ENCODE measurements around the gene TP53. TPM values are rescaled to one million over a fixed set of nuclear protein-coding genes. Genes with fewer than 3 reads are reported as not detected.
A peak's percentile ranks its signal among the peaks of the same experiment; 100 is the strongest.
"Not testable (repeated sequence)": the region's sequence is repeated elsewhere in the genome, so short reads cannot be mapped to it uniquely, and the experiment has no call there.

The TP53 gene
- total RNA-seq, 1 donor from 2014 or later = 168 TPM

- no peaks in the 10 kb centered on the region for H3K27me3 ChIP-seq (ENCODE audit: control insufficient read depth, insufficient read depth, low read length)
- H3K36me3 ChIP-seq (ENCODE audit: control insufficient read depth, insufficient read depth, low read length) = no peaks in the 10 kb centered on the region
- peak; percentile 65 for DNase-seq (ENCODE audit: low read depth)
- TF ChIP-seq CTCF (IDR thresholded peaks at IDR 0.05; ENCODE audit: insufficient read depth, low read length, poor library complexity, severe bottlenecking) = no peak
- peak within 1 kb of the TSS; percentile 75 for H3K4me3 ChIP-seq (ENCODE audit: low read depth, low read length)
Observed at GRCh38 chr17:7627250-7628121, 59.8 kb downstream of the TP53 start, which contains the start of gene SAT2. Gene SAT2 (minus strand): TSS chr17:7627821. CDS start chr17:7627635, 186 bp downstream.

GRCh38 chr17:7626956-7627249, 60.4 kb downstream of the TP53 start:
- no peak for DNase-seq (ENCODE audit: low read depth)
- Histone ChIP-seq H3K36me3 (ENCODE audit: control insufficient read depth, insufficient read depth, low read length) (no peaks in the 10 kb centered on the region), H3K4me3 (ENCODE audit: low read depth, low read length) (peak overlapping the region; percentile 75), H3K27me3 (ENCODE audit: control insufficient read depth, insufficient read depth, low read length) (no peaks in the 10 kb centered on the region)
- TF ChIP-seq CTCF (IDR thresholded peaks at IDR 0.05; ENCODE audit: insufficient read depth, low read length, poor library complexity, severe bottlenecking) = no peak

- no peak overlapping the region for H3K4me3 ChIP-seq (ENCODE audit: low read depth, low read length)
- H3K27me3 ChIP-seq (ENCODE audit: control insufficient read depth, insufficient read depth, low read length) = no peaks in the 10 kb centered on the region
- DNase-seq (ENCODE audit: low read depth) = no peak
- TF ChIP-seq CTCF (IDR thresholded peaks at IDR 0.05; ENCODE audit: insufficient read depth, low read length, poor library complexity, severe bottlenecking) = no peak
- H3K36me3 ChIP-seq (ENCODE audit: control insufficient read depth, insufficient read depth, low read length) = no peaks in the 10 kb centered on the region
Observed at GRCh38 chr17:7626307-7626706, 61.0 kb downstream of the TP53 start.

- H3K27me3 ChIP-seq (ENCODE audit: control insufficient read depth, insufficient read depth, low read length); H3K36me3 ChIP-seq (ENCODE audit: control insufficient read depth, insufficient read depth, low read length); DNase-seq (ENCODE audit: low read depth); H3K4me3 ChIP-seq (ENCODE audit: low read depth, low read length): not testable (repeated sequence)
Observed at GRCh38 chr17:7625749-7626148, 61.5 kb downstream of the TP53 start.

GRCh38 chr17:7623661-7624060, 63.6 kb downstream of the TP53 start:
- DNase-seq (ENCODE audit: low read depth) = no peak
- no peaks in the 10 kb centered on the region for H3K27me3 ChIP-seq (ENCODE audit: control insufficient read depth, insufficient read depth, low read length)
- no peak overlapping the region for H3K4me3 ChIP-seq (ENCODE audit: low read depth, low read length)
- TF ChIP-seq CTCF (IDR thresholded peaks at IDR 0.05; ENCODE audit: insufficient read depth, low read length, poor library complexity, severe bottlenecking) = no peak
- H3K36me3 ChIP-seq (ENCODE audit: control insufficient read depth, insufficient read depth, low read length) = no peaks in the 10 kb centered on the region

GRCh38 chr17:7620835-7621234, 66.5 kb downstream of the TP53 start:
- Histone ChIP-seq H3K4me3 (ENCODE audit: low read depth, low read length) (no peak overlapping the region), H3K27me3 (ENCODE audit: control insufficient read depth, insufficient read depth, low read length) (no peaks in the 10 kb centered on the region), H3K36me3 (ENCODE audit: control insufficient read depth, insufficient read depth, low read length) (no peaks in the 10 kb centered on the region)
- TF ChIP-seq CTCF (IDR thresholded peaks at IDR 0.05; ENCODE audit: insufficient read depth, low read length, poor library complexity, severe bottlenecking) = no peak
- DNase-seq (ENCODE audit: low read depth) = no peak

All from kidney epithelial cell (primary cell).